PC-3 (cell line): ENCODE data around the gene CLTCL1. TPM values are rescaled to one million over a fixed set of nuclear protein-coding genes. Genes with fewer than 3 reads are reported as not detected.

Source experiments
- ATAC-seq: fragments of 200-7000 bp; cut with Tn5 transposase; 2 replicates; pipeline ENCODE4 v1.9.1; 2020; ENCODE audit warnings: mild to moderate bottlenecking, moderate library complexity
- BruUV-seq: library from RNA; stranded (reverse); fragments of 400-500 nt; replicated peaks from 2 replicates; lab custom pipeline; 2021; lab: Mats Ljungman, UMichigan
- CTCF ChIA-PET: fragments of 300-600 bp; sonication (Branson Sonifier 250); formaldehyde crosslinking; loops from one replicate; lab custom pipeline; 2022; ENCODE audit warnings: antibody characterized with exemption; lab: Charles Lee
- POLR2A ChIA-PET: fragments of 300-600 bp; sonication (Branson Sonifier 250); formaldehyde crosslinking; loops from one replicate; lab custom pipeline; 2022; ENCODE audit warnings: antibody characterized with exemption; ENCODE audit not compliant: unreplicated experiment; lab: Charles Lee
- DNase-seq: peaks from one replicate; pipeline ENCODE4 v3.0.0-alpha.2; 2015
- H2AFZ ChIP-seq: fragments of 300-600 bp; sonication (generic); 2 replicates; pipeline ENCODE4 v1.6.0; 2016; ENCODE audit warnings: antibody characterized with exemption, low read length
- H3F3A ChIP-seq: fragments of 300-600 bp; sonication (generic); one replicate; pipeline ENCODE4 v1.6.0; 2017; ENCODE audit warnings: antibody characterized with exemption, low read length, control low read depth, mild to moderate bottlenecking; ENCODE audit not compliant: unreplicated experiment
- H3K27ac ChIP-seq: fragments of 300-600 bp; sonication (generic); 2 replicates; pipeline ENCODE4 v1.5.1; 2016; ENCODE audit warnings: mild to moderate bottlenecking, low read length
- H3K27me3 ChIP-seq: fragments of 300-600 bp; sonication (generic); 2 replicates; pipeline ENCODE4 v1.6.1; 2016; ENCODE audit warnings: low read length, mixed read lengths
- H3K36me3 ChIP-seq: fragments of 300-600 bp; sonication (generic); 2 replicates; pipeline ENCODE4 v1.6.1; 2016; ENCODE audit warnings: low read depth, mixed run types, low read length, mixed read lengths
- H3K4me1 ChIP-seq: fragments of 300-600 bp; sonication (generic); 2 replicates; pipeline ENCODE4 v1.5.1; 2016; ENCODE audit warnings: low read length; ENCODE audit not compliant: insufficient read depth
- H3K4me2 ChIP-seq: fragments of 300-600 bp; sonication (generic); 2 replicates; pipeline ENCODE4 v1.6.0; 2016; ENCODE audit warnings: low read length
- H3K4me3 ChIP-seq: fragments of 300-600 bp; sonication (generic); 2 replicates; pipeline ENCODE4 v1.5.1; 2016; ENCODE audit warnings: mild to moderate bottlenecking, low read length, mixed read lengths
- H3K79me2 ChIP-seq: fragments of 300-600 bp; sonication (generic); 2 replicates; pipeline ENCODE4 v1.6.1; 2017; ENCODE audit warnings: low read length, mixed read lengths
- H3K9ac ChIP-seq: fragments of 300-600 bp; sonication (generic); 2 replicates; pipeline ENCODE4 v1.6.0; 2016; ENCODE audit warnings: mild to moderate bottlenecking, low read length
- H3K9me2 ChIP-seq: fragments of 300-600 bp; sonication (generic); replicated peaks from 2 replicates; pipeline ENCODE4 v1.6.1; 2016; ENCODE audit warnings: mixed run types, low read length, mixed read lengths
- H3K9me3 ChIP-seq: fragments of 300-600 bp; sonication (generic); 2 replicates; pipeline ENCODE4 v1.6.1; 2016; ENCODE audit warnings: low read length, mixed read lengths
- H4K20me1 ChIP-seq: fragments of 300-600 bp; sonication (generic); 2 replicates; pipeline ENCODE4 v1.6.1; 2016; ENCODE audit warnings: low read length, mixed read lengths
- CTCF ChIP-seq: fragments of 300-600 bp; sonication (generic); conservative IDR thresholded peaks from 2 replicates; pipeline ENCODE4 v1.5.1; 2017; ENCODE audit warnings: antibody characterized with exemption, low read depth, mild to moderate bottlenecking, low read length
- EZH2 ChIP-seq: fragments of 300-600 bp; sonication (generic); IDR thresholded peaks from one replicate; pipeline ENCODE4 v1.6.1; 2017; ENCODE audit warnings: antibody characterized with exemption, mild to moderate bottlenecking, low read length; ENCODE audit not compliant: unreplicated experiment
- EZH2phosphoT487 ChIP-seq: fragments of 300-600 bp; sonication (generic); IDR thresholded peaks from 2 replicates; pipeline ENCODE4 v1.6.1; 2018; ENCODE audit warnings: mild to moderate bottlenecking, antibody characterized with exemption, low read length, borderline replicate concordance
- intact Hi-C: fragments of 100-400 bp; cut with micrococcal nuclease; formaldehyde crosslinking; loops from 2 replicates; pipeline ENCODE4 v1.9.0; 2023
- total RNA-seq: library from RNA; depleted of rRNA; stranded (reverse); fragments of >200 nt; gene quantifications from 2 replicates; pipeline ENCODE4 v1.2.3, GENCODE V29; 2014

The CLTCL1 gene
- total RNA-seq, 1 experiment from 2014 or later = 5.5 TPM

GRCh38 chr22:19295733-19296132 lies 4.2 kb upstream of the CLTCL1 start:
- Histone ChIP-seq H3K9ac (no peak overlapping the region), H3K27me3 (no peaks in the 10 kb centered on the region), H3K4me3 (no peak overlapping the region), H2AFZ (no peak overlapping the region), H3K27ac (no peak overlapping the region), H3F3A (no peaks in the 10 kb centered on the region), H3K79me2 (peaks cover 4% of the 10 kb centered on the region), H4K20me1 (no peaks in the 10 kb centered on the region), H3K9me2 (no peaks in the 10 kb centered on the region), H3K4me2 (no peak overlapping the region), H3K9me3 (no peaks in the 10 kb centered on the region), H3K4me1 (peaks cover 10% of the 10 kb centered on the region), H3K36me3 (no peaks in the 10 kb centered on the region)
- DNase-seq = no peak
- no TSS peak for BruUV-seq
- intact Hi-C loops = no loop called here
- POLR2A ChIA-PET = no interaction called here
- TF ChIP-seq CTCF = no peak
- TF ChIP-seq EZH2phosphoT487 = no peak
- TF ChIP-seq EZH2 = no peak
- CTCF ChIA-PET = interaction anchor here (0.7 kb wide), 1 partner anchor 116 kb away, joined by 3 read pairs; no protein-coding TSS in a partner anchor
- ATAC-seq = no peak

DNA sequence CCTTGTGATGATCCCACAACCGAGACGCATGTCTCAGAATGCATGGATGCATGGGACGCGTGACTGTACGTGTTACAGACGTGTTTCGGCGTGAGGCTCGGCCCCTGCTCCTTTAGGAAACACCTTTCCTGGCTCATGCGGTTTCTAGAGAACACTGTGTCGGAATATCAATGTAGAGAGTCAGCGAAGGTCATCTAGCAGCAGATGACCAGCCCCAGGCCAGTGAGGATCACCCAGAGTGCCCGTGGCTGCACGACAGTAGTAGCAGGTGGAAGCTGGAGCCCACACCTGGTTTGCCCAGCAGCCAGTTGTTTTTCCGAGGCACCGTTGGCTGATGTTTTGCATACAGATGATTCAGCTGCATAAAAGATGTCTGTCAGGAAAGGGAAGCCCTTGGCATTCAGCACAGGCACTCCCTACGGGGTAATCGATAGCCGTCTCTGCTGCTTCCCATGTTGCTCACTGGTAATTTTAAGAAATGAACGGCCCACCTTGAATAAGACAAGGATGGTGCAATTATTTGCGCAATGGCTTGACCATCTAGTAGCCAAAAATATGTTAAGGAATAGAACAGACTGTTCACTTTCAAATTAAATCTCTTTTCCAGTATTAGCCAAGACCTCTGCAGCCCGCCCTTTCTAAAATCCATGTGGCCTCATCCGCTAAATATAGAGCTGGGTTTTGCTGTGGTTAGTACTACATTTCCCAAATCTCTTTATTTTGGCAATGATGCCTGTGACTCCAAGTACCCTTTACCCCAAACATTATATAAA lies 1.1 kb upstream of the CLTCL1 start:
- 0 out of 2 replicates have a peak, but pooled peaks have one; percentile 5 for ATAC-seq
- no peak for DNase-seq
- ChIA-PET POLR2A (no interaction called here), CTCF (no interaction called here)
- peaks cover 37% of the 10 kb centered on the region for H3K4me1 ChIP-seq
- no peak overlapping the region for H3K27ac ChIP-seq
- H3K4me2 ChIP-seq = peak overlapping the region; percentile 92
- H3K9ac ChIP-seq = peak overlapping the region; percentile 75
- H3K9me2 ChIP-seq = no peaks in the 10 kb centered on the region
- no peaks in the 10 kb centered on the region for H3K36me3 ChIP-seq
- H3K9me3 ChIP-seq = no peaks in the 10 kb centered on the region
- no TSS peak for BruUV-seq
- no peaks in the 10 kb centered on the region for H3K27me3 ChIP-seq
- TF ChIP-seq EZH2 (no peak), EZH2phosphoT487 (no peak), CTCF (no peak)
- intact Hi-C loops = loop anchor here (5.0 kb wide), 1 partner anchor 75 kb away; no protein-coding TSS in a partner anchor
- peak overlapping the region; percentile 90 for H3K4me3 ChIP-seq
- no peaks in the 10 kb centered on the region for H3F3A ChIP-seq
- no peaks in the 10 kb centered on the region for H4K20me1 ChIP-seq
- H2AFZ ChIP-seq = peak overlapping the region; percentile 99
- H3K79me2 ChIP-seq = peaks cover 11% of the 10 kb centered on the region

DNA sequence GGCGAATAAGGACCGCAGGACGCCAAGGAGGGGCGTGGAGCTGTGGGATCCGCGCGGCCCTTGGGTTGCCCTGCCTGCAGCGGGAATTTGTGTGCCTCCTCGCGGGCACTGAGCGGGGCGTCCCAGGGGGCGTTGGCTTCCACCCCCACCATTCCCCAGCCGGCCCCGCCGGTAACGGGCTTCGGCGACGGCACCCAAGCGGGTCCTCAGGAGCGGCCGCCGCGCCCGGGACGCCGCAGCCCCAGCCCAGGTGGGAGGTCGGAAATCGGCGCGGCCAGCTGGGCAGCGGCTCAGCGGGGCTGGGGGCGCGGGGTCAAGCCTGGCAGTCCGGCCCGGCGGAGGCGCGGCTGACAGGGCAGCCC lies 320 bp downstream of the CLTCL1 start:
- Histone ChIP-seq H3K9ac (peak overlapping the region; percentile 75), H3K9me3 (no peaks in the 10 kb centered on the region), H3K4me3 (peak overlapping the region; percentile 86), H3K9me2 (no peaks in the 10 kb centered on the region), H3K27ac (no peak overlapping the region), H3K79me2 (peaks cover 11% of the 10 kb centered on the region), H3K4me1 (peaks cover 47% of the 10 kb centered on the region), H3K36me3 (no peaks in the 10 kb centered on the region), H2AFZ (peak overlapping the region; percentile 86), H3F3A (no peaks in the 10 kb centered on the region), H3K4me2 (peak overlapping the region; percentile 100), H3K27me3 (no peaks in the 10 kb centered on the region), H4K20me1 (no peaks in the 10 kb centered on the region)
- POLR2A ChIA-PET = interaction anchor here (0.6 kb wide), 1 partner anchor 145 kb away, joined by 4 read pairs; no protein-coding TSS in a partner anchor
- intact Hi-C loops = loop anchor here (2.0 to 5.0 kb wide), 2 partner anchors 18 to 74 kb away; no protein-coding TSS in a partner anchor
- BruUV-seq = no TSS peak
- CTCF ChIA-PET = interaction anchor here (0.6 kb wide), 2 partner anchors 26 to 113 kb away, joined by 6 to 7 read pairs; partner anchors contain the start of gene SLC25A1
- no peak for DNase-seq
- TF ChIP-seq EZH2phosphoT487 = no peak
- no peak for TF ChIP-seq CTCF
- TF ChIP-seq EZH2 = no peak
- peak; percentile 26 for ATAC-seq
